ENCODE results near the gene GRIK4.

GRIK4 gene

GRCh38 chr11:120880498-120881175 lies 369.1 kb downstream of the GRIK4 start:
- Histone ChIP-seq H3K9me2 (ENCODE audit: low read depth, low read length) (no peaks in the 10 kb centered on the region), H3F3A (ENCODE audit: insufficient read depth, low read length) (no peaks in the 10 kb centered on the region), H3K9me3 (ENCODE audit: low read length) (no peaks in the 10 kb centered on the region), H4K20me1 (ENCODE audit: insufficient read depth, low read length) (no peaks in the 10 kb centered on the region), H3K4me1 (ENCODE audit: insufficient read depth, low read length, severe bottlenecking) (no peaks in the 10 kb centered on the region), H3K4me2 (ENCODE audit: low read length) (no peak overlapping the region), H3K27me3 (ENCODE audit: insufficient read depth, low read length) (no peaks in the 10 kb centered on the region; the same call in 1 of the 2 replicates), H2AFZ (ENCODE audit: low read length) (no peak overlapping the region), H3K9ac (ENCODE audit: low read length) (no peak overlapping the region), H3K4me3 (ENCODE audit: low read depth, low read length, poor library complexity, severe bottlenecking) (no peak overlapping the region), H3K27ac (ENCODE audit: low read depth, low read length, poor library complexity, severe bottlenecking) (no peak overlapping the region), H3K79me2 (ENCODE audit: insufficient read depth, low read length) (no peaks in the 10 kb centered on the region), H3K36me3 (ENCODE audit: insufficient read depth, low read length) (no peaks in the 10 kb centered on the region)
- TF ChIP-seq EZH2 (IDR thresholded peaks at IDR 0.05; ENCODE audit: borderline replicate concordance, low read length) = no peak
- TF ChIP-seq, protein P1, sequence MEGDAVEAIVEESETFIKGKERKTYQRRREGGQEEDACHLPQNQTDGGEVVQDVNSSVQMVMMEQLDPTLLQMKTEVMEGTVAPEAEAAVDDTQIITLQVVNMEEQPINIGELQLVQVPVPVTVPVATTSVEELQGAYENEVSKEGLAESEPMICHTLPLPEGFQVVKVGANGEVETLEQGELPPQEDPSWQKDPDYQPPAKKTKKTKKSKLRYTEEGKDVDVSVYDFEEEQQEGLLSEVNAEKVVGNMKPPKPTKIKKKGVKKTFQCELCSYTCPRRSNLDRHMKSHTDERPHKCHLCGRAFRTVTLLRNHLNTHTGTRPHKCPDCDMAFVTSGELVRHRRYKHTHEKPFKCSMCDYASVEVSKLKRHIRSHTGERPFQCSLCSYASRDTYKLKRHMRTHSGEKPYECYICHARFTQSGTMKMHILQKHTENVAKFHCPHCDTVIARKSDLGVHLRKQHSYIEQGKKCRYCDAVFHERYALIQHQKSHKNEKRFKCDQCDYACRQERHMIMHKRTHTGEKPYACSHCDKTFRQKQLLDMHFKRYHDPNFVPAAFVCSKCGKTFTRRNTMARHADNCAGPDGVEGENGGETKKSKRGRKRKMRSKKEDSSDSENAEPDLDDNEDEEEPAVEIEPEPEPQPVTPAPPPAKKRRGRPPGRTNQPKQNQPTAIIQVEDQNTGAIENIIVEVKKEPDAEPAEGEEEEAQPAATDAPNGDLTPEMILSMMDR (IDR thresholded peaks at IDR 0.05; ENCODE audit: low read length) = no peak

GRCh38 chr11:120881596-120881995 lies 370.0 kb downstream of the GRIK4 start:
- Histone ChIP-seq H3F3A (ENCODE audit: insufficient read depth, low read length) (no peaks in the 10 kb centered on the region), H3K4me2 (ENCODE audit: low read length) (no peak overlapping the region)

DNA sequence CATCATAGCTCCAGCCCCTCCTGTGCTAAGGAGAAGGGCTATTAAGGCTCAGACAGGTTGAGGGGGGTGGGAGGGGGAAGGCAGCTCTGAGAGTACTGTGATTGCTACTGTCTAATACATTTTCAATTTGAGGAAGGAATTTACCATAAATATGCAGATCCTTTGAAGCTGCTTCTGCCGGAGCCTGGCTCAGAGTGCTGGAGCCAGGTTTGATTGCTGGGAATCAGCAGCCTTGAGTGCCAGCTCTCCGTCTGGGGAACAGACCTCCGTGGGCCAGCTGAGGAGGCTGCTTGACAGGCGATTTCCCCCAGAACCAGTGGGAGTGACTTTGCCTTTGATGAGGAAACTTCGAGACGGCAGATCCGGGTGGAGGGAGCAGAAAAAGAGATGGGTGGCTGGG lies 370.6 kb downstream of the GRIK4 start:
- Histone ChIP-seq H3K27ac (ENCODE audit: low read depth, low read length, poor library complexity, severe bottlenecking) (no peak overlapping the region), H3K4me1 (ENCODE audit: insufficient read depth, low read length, severe bottlenecking) (no peaks in the 10 kb centered on the region)

More at GRCh38 chr11:120881596-120881995, 370.0 kb downstream of the GRIK4 start:
- no peaks in the 10 kb centered on the region for H4K20me1 ChIP-seq (ENCODE audit: insufficient read depth, low read length)
- TF ChIP-seq, protein P1 (IDR thresholded peaks at IDR 0.05; ENCODE audit: low read length) = no peak
- TF ChIP-seq EZH2 (IDR thresholded peaks at IDR 0.05; ENCODE audit: borderline replicate concordance, low read length) = no peak
- no peaks in the 10 kb centered on the region for H3K36me3 ChIP-seq (ENCODE audit: insufficient read depth, low read length)
- no peaks in the 10 kb centered on the region; the same call in 1 of the 2 replicates for H3K27me3 ChIP-seq (ENCODE audit: insufficient read depth, low read length)
- H3K79me2 ChIP-seq (ENCODE audit: insufficient read depth, low read length) = no peaks in the 10 kb centered on the region
- no peaks in the 10 kb centered on the region for H3K4me1 ChIP-seq (ENCODE audit: insufficient read depth, low read length, severe bottlenecking)
- no peak overlapping the region for H3K9ac ChIP-seq (ENCODE audit: low read length)
- no peaks in the 10 kb centered on the region for H3K9me3 ChIP-seq (ENCODE audit: low read length)
- no peak overlapping the region for H3K4me3 ChIP-seq (ENCODE audit: low read depth, low read length, poor library complexity, severe bottlenecking)
- no peak overlapping the region for H3K27ac ChIP-seq (ENCODE audit: low read depth, low read length, poor library complexity, severe bottlenecking)
- H2AFZ ChIP-seq (ENCODE audit: low read length) = no peak overlapping the region
- H3K9me2 ChIP-seq (ENCODE audit: low read depth, low read length) = no peaks in the 10 kb centered on the region

More for the DNA sequence above, 370.6 kb downstream of the GRIK4 start:
- H4K20me1 ChIP-seq (ENCODE audit: insufficient read depth, low read length) = no peaks in the 10 kb centered on the region
- no peaks in the 10 kb centered on the region; the same call in 1 of the 2 replicates for H3K27me3 ChIP-seq (ENCODE audit: insufficient read depth, low read length)
- no peak overlapping the region for H3K4me3 ChIP-seq (ENCODE audit: low read depth, low read length, poor library complexity, severe bottlenecking)
- no peaks in the 10 kb centered on the region for H3K79me2 ChIP-seq (ENCODE audit: insufficient read depth, low read length)
- H3K9me2 ChIP-seq (ENCODE audit: low read depth, low read length) = no peaks in the 10 kb centered on the region
- H3K4me2 ChIP-seq (ENCODE audit: low read length) = no peak overlapping the region
- H2AFZ ChIP-seq (ENCODE audit: low read length) = no peak overlapping the region
- no peaks in the 10 kb centered on the region for H3F3A ChIP-seq (ENCODE audit: insufficient read depth, low read length)
- TF ChIP-seq, protein P1 (IDR thresholded peaks at IDR 0.05; ENCODE audit: low read length) = no peak
- TF ChIP-seq EZH2 (IDR thresholded peaks at IDR 0.05; ENCODE audit: borderline replicate concordance, low read length) = no peak
- no peaks in the 10 kb centered on the region for H3K36me3 ChIP-seq (ENCODE audit: insufficient read depth, low read length)
- no peaks in the 10 kb centered on the region for H3K9me3 ChIP-seq (ENCODE audit: low read length)
- no peak overlapping the region for H3K9ac ChIP-seq (ENCODE audit: low read length)

Measured in OCI-LY1 (cell line).